ENCODE measurements around the gene SLC25A24. TPM values are rescaled to one million over a fixed set of nuclear protein-coding genes. Genes with fewer than 3 reads are reported as not detected.

Gene SLC25A24
- total and polyA plus RNA-seq, 2 of the 13 experiments (the other 11 are each of a cell fraction or from before 2014, with no cell fraction given), result 8.0 to 12.4 TPM

- TF ChIP-seq SP5 (CRISPR knock-in tag; IDR thresholded peaks at IDR 0.05; ENCODE audit: borderline replicate concordance, low read depth) (peak; percentile 27; the same call in 1 of the 2 replicates), ZNF776 (CRISPR knock-in tag; IDR thresholded peaks at IDR 0.05) (peak; percentile 13), NONO (IDR thresholded peaks at IDR 0.05) (no peak), NONO (CRISPR knock-in tag; conservative IDR thresholded peaks at IDR 0.05) (peak; percentile 58; the same call in 1 of the 2 replicates), THAP11 (CRISPR knock-in tag; IDR thresholded peaks at IDR 0.05) (0 out of 2 replicates have a peak, but pooled peaks have one; percentile 11), XBP1 (CRISPR knock-in tag; IDR thresholded peaks at IDR 0.05) (no peak), ZNF276 (CRISPR knock-in tag; IDR thresholded peaks at IDR 0.05; ENCODE audit: low read depth) (no peak), ASH2L (IDR thresholded peaks at IDR 0.05; ENCODE audit: insufficient read length, low read depth, low read length) (peak; percentile 21), TOPORS (CRISPR knock-in tag; IDR thresholded peaks at IDR 0.05) (peak; percentile 30; the same call in 1 of the 2 replicates), ELF3 (CRISPR knock-in tag; IDR thresholded peaks at IDR 0.05) (0 out of 2 replicates have a peak, but pooled peaks have one; percentile 38), ZNF800 (CRISPR knock-in tag; IDR thresholded peaks at IDR 0.05) (no peak; the same call in 1 of the 2 replicates), DNMT1 (CRISPR knock-in tag; IDR thresholded peaks at IDR 0.05) (peak; percentile 36; the same call in 1 of the 2 replicates), ZNF230 (CRISPR knock-in tag; IDR thresholded peaks at IDR 0.05) (no peak), MNT (IDR thresholded peaks at IDR 0.05) (no peak), ISL2 (CRISPR knock-in tag; IDR thresholded peaks at IDR 0.05) (no peak), SALL1 (CRISPR knock-in tag; IDR thresholded peaks at IDR 0.05) (peak; percentile 18; the same call in 1 of the 2 replicates), MTA1 (CRISPR knock-in tag; IDR thresholded peaks at IDR 0.05; ENCODE audit: borderline replicate concordance) (no peak), ZFX (CRISPR knock-in tag; IDR thresholded peaks at IDR 0.05; ENCODE audit: low read depth) (peak; percentile 68), KMT2A (CRISPR knock-in tag; IDR thresholded peaks at IDR 0.05) (0 out of 2 replicates have a peak, but pooled peaks have one; percentile 43), RBFOX2 (IDR thresholded peaks at IDR 0.05; ENCODE audit: low read depth, low read length) (peak; percentile 70), TBX3 (IDR thresholded peaks at IDR 0.05; ENCODE audit: borderline replicate concordance) (no peak), BATF2 (CRISPR knock-in tag; IDR thresholded peaks at IDR 0.05) (peak; percentile 65; the same call in 1 of the 2 replicates), ZNF263 (CRISPR knock-in tag; IDR thresholded peaks at IDR 0.05) (peak; percentile 32; the same call in 1 of the 2 replicates)
Observed at GRCh38 chr1:108199781-108200686, at the start of gene SLC25A24 (continued).

All from HepG2 (cell line).